T47D (cell line): ENCODE data around the gene KIAA0753.
"Not testable (repeated sequence)": the region's sequence is repeated elsewhere in the genome, so short reads cannot be mapped to it uniquely, and the experiment has no call there.

ENCODE experiments used
- DNase-seq, 2 experiments: peaks; one replicate each; pipeline versions ENCODE4 v3.0.0 to v3.0.0-alpha.2; 2011 to 2012; ENCODE audit warnings: low read depth in 1 of 2, low spot score in 1 of 2
- JUND ChIP-seq: IDR thresholded peaks from 2 replicates; pipeline ENCODE4 v1.6.1; 2012; ENCODE audit warnings: low read depth
- in situ Hi-C: cut with HindIII; loops from 2 replicates; pipeline ENCODE4 v1.10.0; 2016; ENCODE audit warnings: low sequenced_read_pairs, low pct_unique_long_range_greater_than_20kb

KIAA0753 gene

GRCh38 chr17:6661464-6661848, 20.9 kb upstream of the KIAA0753 start:
- no peak for DNase-seq
- no peak for TF ChIP-seq JUND
- in situ Hi-C loops = no loop called here

GRCh38 chr17:6660805-6661463, 20.4 kb upstream of the KIAA0753 start:
- no peak for TF ChIP-seq JUND
- DNase-seq = no peak
- in situ Hi-C loops = no loop called here

- DNase-seq = no peak
- no peak for TF ChIP-seq JUND
- in situ Hi-C loops = no loop called here
These were observed 19.6 kb upstream of the KIAA0753 start for GRCh38 chr17:6660101-6660500.

GRCh38 chr17:6658411-6658810, 17.9 kb upstream of the KIAA0753 start:
- in situ Hi-C loops = not testable (repeated sequence)

GRCh38 chr17:6657633-6658287, 17.2 kb upstream of the KIAA0753 start:
- peak in 1 of 2 experiments; percentile 39 for DNase-seq
- in situ Hi-C loops = no loop called here
- TF ChIP-seq JUND = no peak

More at GRCh38 chr17:6658411-6658810, 17.9 kb upstream of the KIAA0753 start:
- DNase-seq = not testable (repeated sequence)

- in situ Hi-C loops, DNase-seq: not testable (repeated sequence)
These were observed 16.5 kb upstream of the KIAA0753 start for GRCh38 chr17:6656797-6657632.

GRCh38 chr17:6655732-6656361, 15.3 kb upstream of the KIAA0753 start:
- in situ Hi-C loops, DNase-seq: not testable (repeated sequence)

GRCh38 chr17:6654841-6655731, 14.6 kb upstream of the KIAA0753 start:
- in situ Hi-C loops = no loop called here
- TF ChIP-seq JUND = no peak
- no peak for DNase-seq

- in situ Hi-C loops = no loop called here
These were observed 11.5 kb upstream of the KIAA0753 start for GRCh38 chr17:6651919-6652452.

GRCh38 chr17:6651354-6651918, 10.9 kb upstream of the KIAA0753 start, which contains the start of the genes C17orf100 and MED31:
TSS of gene C17orf100 (plus strand) at chr17:6651762. CDS start at chr17:6651914, 152 bp downstream.
TSS of gene MED31 (minus strand) at chr17:6651605. CDS start at chr17:6651528, 77 bp downstream.
- peak; percentile 92 to 94 for DNase-seq
- in situ Hi-C loops = no loop called here
- no peak for TF ChIP-seq JUND

More at GRCh38 chr17:6651919-6652452, 11.5 kb upstream of the KIAA0753 start:
- DNase-seq = peak; percentile 39 to 75
- TF ChIP-seq JUND = no peak

- TF ChIP-seq JUND = no peak
- peak in 1 of 2 experiments; percentile 38 for DNase-seq
- in situ Hi-C loops = no loop called here
These were observed 7.7 kb upstream of the KIAA0753 start for GRCh38 chr17:6648181-6648580.
